GM18499 (cell line): ENCODE data around the gene CRTC1.

Experiments used
- ATAC-seq: cut with Tn5 transposase; IDR thresholded peaks from one replicate; pipeline ENCODE4 v1.9.1; 2021; ENCODE audit warnings: moderate number of reproducible peaks; ENCODE audit not compliant: insufficient read depth, unreplicated experiment

CRTC1 gene

GRCh38 chr19:18763674-18764590, 80.5 kb downstream of the CRTC1 start:
- no peak for ATAC-seq

GRCh38 chr19:18764591-18765051, 81.1 kb downstream of the CRTC1 start:
- no peak for ATAC-seq

- ATAC-seq: no peak
Observed at GRCh38 chr19:18765224-18765623, 81.7 kb downstream of the CRTC1 start.

GRCh38 chr19:18768046-18768771, 84.7 kb downstream of the CRTC1 start:
- ATAC-seq: no peak

- ATAC-seq: no peak
Observed at GRCh38 chr19:18768997-18769891, 85.8 kb downstream of the CRTC1 start.

- ATAC-seq: no peak
Observed at GRCh38 chr19:18769989-18770528, 86.6 kb downstream of the CRTC1 start.

- no peak for ATAC-seq
Observed at GRCh38 chr19:18770663-18771327, 87.3 kb downstream of the CRTC1 start.

- ATAC-seq: no peak
Observed at GRCh38 chr19:18771328-18772242, 88.1 kb downstream of the CRTC1 start.

GRCh38 chr19:18772620-18773587, 89.4 kb downstream of the CRTC1 start:
- no peak for ATAC-seq

- ATAC-seq: no peak
Observed at GRCh38 chr19:18773682-18774081, 90.2 kb downstream of the CRTC1 start.

GRCh38 chr19:18774107-18774506, 90.6 kb downstream of the CRTC1 start:
- no peak for ATAC-seq

GRCh38 chr19:18774782-18775444, 91.4 kb downstream of the CRTC1 start:
- no peak for ATAC-seq

GRCh38 chr19:18775586-18776287, 92.3 kb downstream of the CRTC1 start:
- no peak for ATAC-seq

- ATAC-seq: no peak
Observed at GRCh38 chr19:18776288-18776594, 92.8 kb downstream of the CRTC1 start.

GRCh38 chr19:18776736-18777135, 93.3 kb downstream of the CRTC1 start:
- no peak for ATAC-seq

- no peak for ATAC-seq
Observed at GRCh38 chr19:18777301-18778075, 94.0 kb downstream of the CRTC1 start.
